Immature natural killer cell (primary cell): ENCODE measurements around the gene SYVN1. TPM values are rescaled to one million over a fixed set of nuclear protein-coding genes. Genes with fewer than 3 reads are reported as not detected.
A peak's percentile ranks its signal among the peaks of the same experiment; 100 is the strongest.

Experiments
- DNase-seq, 3 donors: peaks; one replicate each; pipeline ENCODE4 v3.0.0; 2022; ENCODE audit warnings: mixed read lengths in 1 of 3
- H3K27ac Mint-ChIP-seq, 6 donors: one replicate each; pipeline ENCODE4 v1.8.0; 2020; ENCODE audit warnings: mixed read lengths in 6 of 6, mild to moderate bottlenecking in 5 of 6, inconsistent platforms in 4 of 6, moderate library complexity in 3 of 6
- H3K27me3 Mint-ChIP-seq, 3 donors: one replicate each; pipeline ENCODE4 v1.8.0; 2020 to 2021; ENCODE audit warnings: low read depth in 3 of 3, mild to moderate bottlenecking in 3 of 3, mixed read lengths in 3 of 3, moderate library complexity in 3 of 3, inconsistent platforms in 1 of 3
- H3K36me3 Mint-ChIP-seq, 3 donors: one replicate each; pipeline ENCODE4 v1.8.0; 2020; ENCODE audit warnings: mixed read lengths in 3 of 3, inconsistent platforms in 2 of 3, mild to moderate bottlenecking in 2 of 3
- H3K4me1 Mint-ChIP-seq, 2 donors: one replicate each; pipeline ENCODE4 v1.8.0; 2020; ENCODE audit warnings: inconsistent platforms in 2 of 2, mild to moderate bottlenecking in 2 of 2, mixed read lengths in 2 of 2, moderate library complexity in 1 of 2
- H3K4me3 Mint-ChIP-seq, 5 donors: one replicate each; pipeline ENCODE4 v1.8.0; 2020; ENCODE audit warnings: mild to moderate bottlenecking in 5 of 5, mixed read lengths in 5 of 5, inconsistent platforms in 3 of 5, moderate library complexity in 3 of 5
- H3K9me3 Mint-ChIP-seq, 6 donors: one replicate each; pipeline ENCODE4 v1.8.0; 2020; ENCODE audit warnings: mild to moderate bottlenecking in 6 of 6, mixed read lengths in 6 of 6, inconsistent platforms in 4 of 6, moderate library complexity in 3 of 6
- polyA plus RNA-seq, 3 donors: library from polyadenylated mRNA; unstranded; fragments of 300-500 nt; fragmentation: Illumina TruSeq; gene quantifications; one replicate each; pipeline ENCODE4 v1.2.3, GENCODE V29; 2021

The SYVN1 gene
- polyA plus RNA-seq, 3 donors from 2014 or later = 2.3 to 21.8 (median 7.7) TPM

- Mint-ChIP-seq H3K27ac (peak overlapping the region; percentile 87 to 99 (median 95)), H3K27me3 (peaks cover 11 to 22% (median 17%) of the 10 kb centered on the region in 3 donors), H3K4me3 (peak overlapping the region; percentile 86 to 90 (median 88)), H3K4me1 (peaks cover 52 to 61% of the 10 kb centered on the region in 2 donors), H3K36me3 (peaks cover 3 to 17% (median 9%) of the 10 kb centered on the region in 3 donors), H3K9me3 (no peaks in the 10 kb centered on the region)
- DNase-seq = no peak
Measured at GRCh38 chr11:65118097-65118837, 16.1 kb downstream of the SYVN1 start.

- Mint-ChIP-seq H3K27me3 (peaks cover 16 to 24% (median 17%) of the 10 kb centered on the region in 3 donors), H3K27ac (peak within 1 kb of the TSS; percentile 87 to 99 (median 95)), H3K36me3 (peaks cover 3 to 17% (median 9%) of the 10 kb centered on the region in 3 donors), H3K4me1 (peaks cover 52 to 59% of the 10 kb centered on the region in 2 donors), H3K9me3 (no peaks in the 10 kb centered on the region), H3K4me3 (peak within 1 kb of the TSS; percentile 86 to 90 (median 88))
- DNase-seq = peak; percentile 100
Measured at GRCh38 chr11:65117206-65118096, 16.9 kb downstream of the SYVN1 start, which contains the start of gene ZNHIT2. TSS of gene ZNHIT2 (minus strand) at chr11:65117701. CDS start at chr11:65117653, 48 bp downstream.

- Mint-ChIP-seq H3K9me3 (no peaks in the 10 kb centered on the region), H3K27me3 (peaks cover 13 to 18% (median 15%) of the 10 kb centered on the region in 3 donors), H3K27ac (peak overlapping the region; percentile 77 to 93 (median 88)), H3K4me1 (peaks cover 47 to 53% of the 10 kb centered on the region in 2 donors), H3K4me3 (peak overlapping the region; percentile 84 to 90 (median 88)), H3K36me3 (peaks cover 3 to 13% (median 9%) of the 10 kb centered on the region in 3 donors)
- peak; percentile 46 to 68 (median 59) for DNase-seq
Measured at GRCh38 chr11:65116370-65117205, 17.7 kb downstream of the SYVN1 start.

GRCh38 chr11:65115361-65116082, 18.8 kb downstream of the SYVN1 start:
- Mint-ChIP-seq H3K9me3 (no peaks in the 10 kb centered on the region), H3K36me3 (peaks cover 3 to 13% (median 8%) of the 10 kb centered on the region in 3 donors), H3K4me3 (peak overlapping the region; percentile 13 to 90 (median 23)), H3K4me1 (peaks cover 50 to 53% of the 10 kb centered on the region in 2 donors), H3K27me3 (peaks cover 10 to 24% (median 15%) of the 10 kb centered on the region in 3 donors), H3K27ac (peak overlapping the region in 3 of 6 donors; percentile 27 to 86 (median 40))
- no peak for DNase-seq

GRCh38 chr11:65114538-65115171, 19.7 kb downstream of the SYVN1 start:
- peaks cover 51 to 55% of the 10 kb centered on the region in 2 donors for H3K4me1 Mint-ChIP-seq
- no peaks in the 10 kb centered on the region for H3K9me3 Mint-ChIP-seq
- H3K36me3 Mint-ChIP-seq = peaks cover 3 to 13% (median 3%) of the 10 kb centered on the region in 3 donors
- peak overlapping the region in 3 of 6 donors; percentile 9 to 42 (median 17) for H3K27ac Mint-ChIP-seq
- H3K4me3 Mint-ChIP-seq = peak overlapping the region in 2 of 5 donors; percentile 25 to 88
- peaks cover 10 to 27% (median 20%) of the 10 kb centered on the region in 3 donors for H3K27me3 Mint-ChIP-seq
- no peak for DNase-seq

GRCh38 chr11:65113839-65114238, 20.5 kb downstream of the SYVN1 start:
- H3K9me3 Mint-ChIP-seq = no peaks in the 10 kb centered on the region
- no peak for DNase-seq
- H3K4me1 Mint-ChIP-seq = peaks cover 48 to 55% of the 10 kb centered on the region in 2 donors
- peaks cover 3 to 12% (median 3%) of the 10 kb centered on the region in 3 donors for H3K36me3 Mint-ChIP-seq
- peak overlapping the region; percentile 86 to 88 (median 86) for H3K4me3 Mint-ChIP-seq
- peaks cover 10 to 26% (median 20%) of the 10 kb centered on the region in 3 donors for H3K27me3 Mint-ChIP-seq
- H3K27ac Mint-ChIP-seq = peak overlapping the region in 5 of 6 donors; percentile 42 to 83 (median 73)

GRCh38 chr11:65113361-65113756, 21.0 kb downstream of the SYVN1 start:
- peak overlapping the region; percentile 39 to 83 (median 68) for H3K27ac Mint-ChIP-seq
- peak overlapping the region; percentile 86 to 88 (median 86) for H3K4me3 Mint-ChIP-seq
- peaks cover 10 to 22% (median 20%) of the 10 kb centered on the region in 3 donors for H3K27me3 Mint-ChIP-seq
- H3K4me1 Mint-ChIP-seq = peaks cover 44 to 54% of the 10 kb centered on the region in 2 donors
- DNase-seq = no peak
- H3K36me3 Mint-ChIP-seq = peaks cover 3 to 7% (median 3%) of the 10 kb centered on the region in 3 donors
- H3K9me3 Mint-ChIP-seq = no peaks in the 10 kb centered on the region

- peak; percentile 69 to 77 (median 73) for DNase-seq
- peak overlapping the region; percentile 86 to 88 (median 86) for H3K4me3 Mint-ChIP-seq
- H3K4me1 Mint-ChIP-seq = peaks cover 39 to 52% of the 10 kb centered on the region in 2 donors
- H3K36me3 Mint-ChIP-seq = peaks cover under 1 to 4% (median under 1%) of the 10 kb centered on the region in 3 donors
- H3K27me3 Mint-ChIP-seq = peaks cover 10 to 21% (median 16%) of the 10 kb centered on the region in 3 donors
- H3K9me3 Mint-ChIP-seq = no peaks in the 10 kb centered on the region
- peak overlapping the region; percentile 39 to 83 (median 67) for H3K27ac Mint-ChIP-seq
Measured at GRCh38 chr11:65112546-65113360, 21.6 kb downstream of the SYVN1 start.

- DNase-seq = peak; percentile 90 to 93 (median 91)
- Mint-ChIP-seq H3K4me1 (peaks cover 34 to 47% of the 10 kb centered on the region in 2 donors), H3K4me3 (peak within 1 kb of the TSS; percentile 86 to 88 (median 86)), H3K9me3 (no peaks in the 10 kb centered on the region), H3K27me3 (peaks cover 7 to 15% (median 11%) of the 10 kb centered on the region in 3 donors), H3K27ac (peak within 1 kb of the TSS; percentile 59 to 89 (median 82)), H3K36me3 (peaks cover 0 to 3% (median 0%) of the 10 kb centered on the region in 3 donors)
Measured at GRCh38 chr11:65111744-65112545, 22.4 kb downstream of the SYVN1 start, which contains the start of gene TM7SF2. TSS of gene TM7SF2 (plus strand) at chr11:65111872. CDS start at chr11:65112016, 144 bp downstream.

GRCh38 chr11:65111159-65111743, 23.1 kb downstream of the SYVN1 start:
- peaks cover 40 to 46% of the 10 kb centered on the region in 2 donors for H3K4me1 Mint-ChIP-seq
- H3K27me3 Mint-ChIP-seq = peaks cover 7 to 11% (median 7%) of the 10 kb centered on the region in 3 donors
- H3K4me3 Mint-ChIP-seq = peak overlapping the region; percentile 86 to 88 (median 86)
- H3K9me3 Mint-ChIP-seq = no peaks in the 10 kb centered on the region
- H3K27ac Mint-ChIP-seq = peak overlapping the region; percentile 59 to 89 (median 82)
- no peak for DNase-seq
- peaks cover 0 to 7% (median 4%) of the 10 kb centered on the region in 3 donors for H3K36me3 Mint-ChIP-seq
